Esophagus squamous epithelium (tissue), 4 donors: ENCODE results near the gene CALU.

Experiments
- POLR2A ChIP-seq, 4 donors: fragments of 450-650 bp; IDR thresholded peaks; one replicate each; pipeline ENCODE4 v1.6.1; 2017; ENCODE audit warnings: antibody characterized with exemption in 4 of 4, mild to moderate bottlenecking in 4 of 4, moderate library complexity in 3 of 4
- TF ChIP-seq, protein P1 (sequence below), 6 experiments: fragments of 450-650 bp in 4 of 6; fragments of 200-600 bp in 2 of 6; sonication (generic) in 2 of 6; IDR thresholded peaks; one replicate each; pipeline ENCODE4 v1.5.1; 2016 to 2019; ENCODE audit warnings: antibody characterized with exemption in 6 of 6, mild to moderate bottlenecking in 4 of 6, moderate library complexity in 4 of 6

DNA sequence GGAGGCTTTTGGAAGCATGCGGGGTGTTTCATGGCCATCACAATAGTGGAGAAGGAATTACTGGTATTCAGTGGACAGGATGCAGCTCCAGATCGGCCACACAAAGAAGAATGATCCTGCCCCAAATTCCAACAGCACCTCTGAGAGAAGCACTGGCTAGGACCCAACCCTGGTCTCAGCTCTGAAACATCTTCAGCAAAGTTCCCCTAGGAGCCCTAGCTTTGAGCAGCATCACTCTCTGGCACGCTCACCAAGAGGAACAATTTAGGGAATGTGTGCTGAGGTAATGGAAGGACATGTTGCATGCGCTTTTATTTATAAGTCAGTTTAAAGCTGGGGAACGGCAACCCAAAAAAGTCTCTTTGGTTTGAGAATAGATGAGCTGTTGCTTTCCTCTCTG, 42.0 kb downstream of the CALU start:
- TF ChIP-seq, protein P1, sequence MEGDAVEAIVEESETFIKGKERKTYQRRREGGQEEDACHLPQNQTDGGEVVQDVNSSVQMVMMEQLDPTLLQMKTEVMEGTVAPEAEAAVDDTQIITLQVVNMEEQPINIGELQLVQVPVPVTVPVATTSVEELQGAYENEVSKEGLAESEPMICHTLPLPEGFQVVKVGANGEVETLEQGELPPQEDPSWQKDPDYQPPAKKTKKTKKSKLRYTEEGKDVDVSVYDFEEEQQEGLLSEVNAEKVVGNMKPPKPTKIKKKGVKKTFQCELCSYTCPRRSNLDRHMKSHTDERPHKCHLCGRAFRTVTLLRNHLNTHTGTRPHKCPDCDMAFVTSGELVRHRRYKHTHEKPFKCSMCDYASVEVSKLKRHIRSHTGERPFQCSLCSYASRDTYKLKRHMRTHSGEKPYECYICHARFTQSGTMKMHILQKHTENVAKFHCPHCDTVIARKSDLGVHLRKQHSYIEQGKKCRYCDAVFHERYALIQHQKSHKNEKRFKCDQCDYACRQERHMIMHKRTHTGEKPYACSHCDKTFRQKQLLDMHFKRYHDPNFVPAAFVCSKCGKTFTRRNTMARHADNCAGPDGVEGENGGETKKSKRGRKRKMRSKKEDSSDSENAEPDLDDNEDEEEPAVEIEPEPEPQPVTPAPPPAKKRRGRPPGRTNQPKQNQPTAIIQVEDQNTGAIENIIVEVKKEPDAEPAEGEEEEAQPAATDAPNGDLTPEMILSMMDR (IDR thresholded peaks at IDR 0.05): no peak
- no peak for TF ChIP-seq POLR2A (IDR thresholded peaks at IDR 0.05)
